CD4-positive, alpha-beta T cell treated with Interleukin-17A for 1 hour (primary cell): Measurements from ENCODE around the gene FXN.
"Not testable (repeated sequence)": the region's sequence is repeated elsewhere in the genome, so short reads cannot be mapped to it uniquely, and the experiment has no call there.

ENCODE experiments used
- DNase-seq: peaks from one replicate; pipeline ENCODE4 v3.0.0-alpha.2; 2020

Gene FXN

GRCh38 chr9:69071059-69071458 is 35.5 kb downstream of the FXN start:
- DNase-seq: no peak

- no peak for DNase-seq
These were observed 37.6 kb downstream of the FXN start for GRCh38 chr9:69073103-69073502.

GRCh38 chr9:69074801-69075200 is 39.2 kb downstream of the FXN start:
- no peak for DNase-seq

- no peak for DNase-seq
These were observed 41.0 kb downstream of the FXN start for GRCh38 chr9:69076550-69076949.

GRCh38 chr9:69078069-69078468 is 42.5 kb downstream of the FXN start:
- no peak for DNase-seq

GRCh38 chr9:69078581-69078980 is 43.0 kb downstream of the FXN start:
- no peak for DNase-seq

GRCh38 chr9:69079186-69079585 is 43.6 kb downstream of the FXN start:
- no peak for DNase-seq

GRCh38 chr9:69081261-69081660 is 45.7 kb downstream of the FXN start:
- DNase-seq: no peak

GRCh38 chr9:69083321-69083720 is 47.8 kb downstream of the FXN start:
- no peak for DNase-seq

GRCh38 chr9:69085569-69086283 is 50.2 kb downstream of the FXN start:
- DNase-seq: no peak

- no peak for DNase-seq
These were observed 50.8 kb downstream of the FXN start for GRCh38 chr9:69086312-69086711.

GRCh38 chr9:69086769-69087168 is 51.2 kb downstream of the FXN start:
- DNase-seq: no peak

- no peak for DNase-seq
These were observed 53.5 kb downstream of the FXN start for GRCh38 chr9:69089082-69089481.

GRCh38 chr9:69089491-69089890 is 53.9 kb downstream of the FXN start:
- no peak for DNase-seq

- no peak for DNase-seq
These were observed 54.7 kb downstream of the FXN start for GRCh38 chr9:69090140-69090750.

GRCh38 chr9:69090946-69091345 is 55.4 kb downstream of the FXN start:
- no peak for DNase-seq

- DNase-seq: no peak
These were observed 58.0 kb downstream of the FXN start for GRCh38 chr9:69093471-69094103.

- not testable (repeated sequence) for DNase-seq
These were observed 59.0 kb downstream of the FXN start for GRCh38 chr9:69094361-69095135.

- DNase-seq: no peak
These were observed 61.5 kb downstream of the FXN start for GRCh38 chr9:69097064-69097463.

- no peak for DNase-seq
These were observed 62.5 kb downstream of the FXN start for GRCh38 chr9:69097923-69098593.

GRCh38 chr9:69103348-69103996 is 67.9 kb downstream of the FXN start:
- not testable (repeated sequence) for DNase-seq

- DNase-seq: no peak
These were observed 69.4 kb downstream of the FXN start for GRCh38 chr9:69104830-69105527.
